ENCODE measurements around the gene BSG. TPM values are rescaled to one million over a fixed set of nuclear protein-coding genes. Genes with fewer than 3 reads are reported as not detected.

The BSG gene
- total and polyA plus RNA-seq, 9 of the 15 experiments (the other 6 are each of a cell fraction or from before 2014, with no cell fraction given), result 4.6 to 495 (median 187) TPM

DNA sequence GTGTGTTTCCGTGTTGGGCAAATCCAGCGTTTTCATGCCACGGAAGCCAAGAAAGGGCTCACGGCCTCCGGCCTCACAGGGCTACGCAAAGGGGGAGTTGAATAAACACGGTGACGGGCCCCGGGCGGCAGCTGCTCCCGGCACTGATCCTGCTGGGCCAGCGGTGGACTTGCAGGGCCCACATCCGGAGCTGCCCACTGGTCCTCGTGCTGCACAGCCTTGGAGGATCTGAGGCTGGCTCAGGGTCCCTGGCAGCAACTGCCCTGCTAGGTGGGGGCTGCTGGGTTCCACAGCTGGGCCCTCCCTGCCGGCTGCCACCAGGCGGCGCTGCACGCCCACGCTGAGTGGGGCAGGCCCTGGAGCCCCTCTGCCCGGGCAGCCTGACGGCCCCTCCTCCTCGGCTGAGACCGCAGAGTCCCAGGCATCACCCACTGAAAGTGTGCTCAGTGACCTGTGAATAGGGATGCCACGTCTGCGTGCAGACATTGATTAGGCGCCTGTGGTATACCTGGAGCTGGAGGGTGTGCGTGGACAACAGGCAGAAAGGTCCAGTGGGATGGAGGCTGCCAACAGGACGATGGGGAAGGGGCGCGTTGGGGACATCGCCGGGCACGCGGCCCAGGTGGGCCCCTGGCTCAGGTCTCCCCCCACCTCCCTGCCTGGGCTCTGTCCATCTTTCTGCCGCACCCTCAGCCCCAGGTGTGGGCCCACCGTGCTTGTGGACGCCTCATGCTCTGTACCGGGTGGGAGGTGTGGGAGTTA lies 12.0 kb downstream of the BSG start (continued):
- TF ChIP-seq SAFB (IDR thresholded peaks at IDR 0.05; ENCODE audit: borderline replicate concordance, low read depth, low read length), result peak; percentile 87
- no peak for TF ChIP-seq NR3C1 (CRISPR knock-in tag; IDR thresholded peaks at IDR 0.05)
- no peak; the same call in 1 of the 2 replicates for TF ChIP-seq ZNF780A (CRISPR knock-in tag; IDR thresholded peaks at IDR 0.05)
- no peak for TF ChIP-seq ETS2 (tag; IDR thresholded peaks at IDR 0.05; ENCODE audit: borderline replicate concordance, poor library complexity, severe bottlenecking)
- TF ChIP-seq PYGO2 (tag; IDR thresholded peaks at IDR 0.05), result no peak
- TF ChIP-seq TBL1XR1 (IDR thresholded peaks at IDR 0.05; ENCODE audit: low read length in 2 of 2), result no peak
- peak; percentile 80 for TF ChIP-seq SUPT5H (IDR thresholded peaks at IDR 0.05)
- TF ChIP-seq KHSRP (IDR thresholded peaks at IDR 0.05), result no peak
- no peak for TF ChIP-seq NCOA6 (IDR thresholded peaks at IDR 0.05)
- TF ChIP-seq NFXL1 (CRISPR knock-in tag; IDR thresholded peaks at IDR 0.05), result no peak
- no peak for TF ChIP-seq OTX1 (CRISPR knock-in tag; IDR thresholded peaks at IDR 0.05)
- no peak for TF ChIP-seq MCM7 (IDR thresholded peaks at IDR 0.05)
- TF ChIP-seq, protein P1, sequence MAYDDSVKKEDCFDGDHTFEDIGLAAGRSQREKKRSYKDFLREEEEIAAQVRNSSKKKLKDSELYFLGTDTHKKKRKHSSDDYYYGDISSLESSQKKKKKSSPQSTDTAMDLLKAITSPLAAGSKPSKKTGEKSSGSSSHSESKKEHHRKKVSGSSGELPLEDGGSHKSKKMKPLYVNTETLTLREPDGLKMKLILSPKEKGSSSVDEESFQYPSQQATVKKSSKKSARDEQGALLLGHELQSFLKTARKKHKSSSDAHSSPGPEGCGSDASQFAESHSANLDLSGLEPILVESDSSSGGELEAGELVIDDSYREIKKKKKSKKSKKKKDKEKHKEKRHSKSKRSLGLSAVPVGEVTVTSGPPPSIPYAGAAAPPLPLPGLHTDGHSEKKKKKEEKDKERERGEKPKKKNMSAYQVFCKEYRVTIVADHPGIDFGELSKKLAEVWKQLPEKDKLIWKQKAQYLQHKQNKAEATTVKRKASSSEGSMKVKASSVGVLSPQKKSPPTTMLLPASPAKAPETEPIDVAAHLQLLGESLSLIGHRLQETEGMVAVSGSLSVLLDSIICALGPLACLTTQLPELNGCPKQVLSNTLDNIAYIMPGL (CRISPR knock-in tag; IDR thresholded peaks at IDR 0.05), result no peak
- TF ChIP-seq, protein P2, sequence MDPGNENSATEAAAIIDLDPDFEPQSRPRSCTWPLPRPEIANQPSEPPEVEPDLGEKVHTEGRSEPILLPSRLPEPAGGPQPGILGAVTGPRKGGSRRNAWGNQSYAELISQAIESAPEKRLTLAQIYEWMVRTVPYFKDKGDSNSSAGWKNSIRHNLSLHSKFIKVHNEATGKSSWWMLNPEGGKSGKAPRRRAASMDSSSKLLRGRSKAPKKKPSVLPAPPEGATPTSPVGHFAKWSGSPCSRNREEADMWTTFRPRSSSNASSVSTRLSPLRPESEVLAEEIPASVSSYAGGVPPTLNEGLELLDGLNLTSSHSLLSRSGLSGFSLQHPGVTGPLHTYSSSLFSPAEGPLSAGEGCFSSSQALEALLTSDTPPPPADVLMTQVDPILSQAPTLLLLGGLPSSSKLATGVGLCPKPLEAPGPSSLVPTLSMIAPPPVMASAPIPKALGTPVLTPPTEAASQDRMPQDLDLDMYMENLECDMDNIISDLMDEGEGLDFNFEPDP (CRISPR knock-in tag; IDR thresholded peaks at IDR 0.05), result no peak
- TF ChIP-seq ZNF583 (CRISPR knock-in tag; IDR thresholded peaks at IDR 0.05), result no peak
- 0 out of 2 replicates have a peak, but pooled peaks have one; percentile 40 for TF ChIP-seq CBFB (CRISPR knock-in tag; IDR thresholded peaks at IDR 0.05)
- 0 out of 2 replicates have a peak, but pooled peaks have one; percentile 39 for TF ChIP-seq NBN (IDR thresholded peaks at IDR 0.05; ENCODE audit: low read depth)
- TF ChIP-seq FOSL1 (tag; conservative IDR thresholded peaks at IDR 0.05), result 0 out of 2 replicates have a peak, but pooled peaks have one; percentile 18
- no peak for TF ChIP-seq ZNF143 (CRISPR knock-in tag; IDR thresholded peaks at IDR 0.05)
- no peak for TF ChIP-seq GATAD2B (IDR thresholded peaks at IDR 0.05; ENCODE audit: borderline replicate concordance)
- no peak for TF ChIP-seq ZNF785 (CRISPR knock-in tag; IDR thresholded peaks at IDR 0.05)
- TF ChIP-seq HNRNPUL1 (IDR thresholded peaks at IDR 0.05; ENCODE audit: low read length), result no peak
- no peak for TF ChIP-seq ZNF76 (CRISPR knock-in tag; IDR thresholded peaks at IDR 0.05; ENCODE audit: borderline replicate concordance)
- TF ChIP-seq, protein P3, sequence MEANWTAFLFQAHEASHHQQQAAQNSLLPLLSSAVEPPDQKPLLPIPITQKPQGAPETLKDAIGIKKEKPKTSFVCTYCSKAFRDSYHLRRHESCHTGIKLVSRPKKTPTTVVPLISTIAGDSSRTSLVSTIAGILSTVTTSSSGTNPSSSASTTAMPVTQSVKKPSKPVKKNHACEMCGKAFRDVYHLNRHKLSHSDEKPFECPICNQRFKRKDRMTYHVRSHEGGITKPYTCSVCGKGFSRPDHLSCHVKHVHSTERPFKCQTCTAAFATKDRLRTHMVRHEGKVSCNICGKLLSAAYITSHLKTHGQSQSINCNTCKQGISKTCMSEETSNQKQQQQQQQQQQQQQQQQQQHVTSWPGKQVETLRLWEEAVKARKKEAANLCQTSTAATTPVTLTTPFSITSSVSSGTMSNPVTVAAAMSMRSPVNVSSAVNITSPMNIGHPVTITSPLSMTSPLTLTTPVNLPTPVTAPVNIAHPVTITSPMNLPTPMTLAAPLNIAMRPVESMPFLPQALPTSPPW (CRISPR knock-in tag; IDR thresholded peaks at IDR 0.05), result peak; percentile 75
- TF ChIP-seq, protein P4, sequence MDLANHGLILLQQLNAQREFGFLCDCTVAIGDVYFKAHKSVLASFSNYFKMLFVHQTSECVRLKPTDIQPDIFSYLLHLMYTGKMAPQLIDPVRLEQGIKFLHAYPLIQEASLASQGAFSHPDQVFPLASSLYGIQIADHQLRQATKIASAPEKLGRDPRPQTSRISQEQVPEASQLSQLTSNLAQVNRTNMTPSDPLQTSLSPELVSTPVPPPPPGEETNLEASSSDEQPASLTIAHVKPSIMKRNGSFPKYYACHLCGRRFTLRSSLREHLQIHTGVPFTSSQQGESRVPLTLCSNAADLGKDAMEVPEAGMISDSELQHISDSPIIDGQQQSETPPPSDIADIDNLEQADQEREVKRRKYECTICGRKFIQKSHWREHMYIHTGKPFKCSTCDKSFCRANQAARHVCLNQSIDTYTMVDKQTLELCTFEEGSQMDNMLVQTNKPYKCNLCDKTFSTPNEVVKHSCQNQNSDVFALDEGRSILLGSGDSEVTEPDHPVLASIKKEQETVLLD (IDR thresholded peaks at IDR 0.05), result no peak; the same call in 1 of the 2 replicates
- no peak for TF ChIP-seq ZNF224 (CRISPR knock-in tag; IDR thresholded peaks at IDR 0.05)
